Activated gamma-delta T cell treated with Interleukin-2 at 50 U/mL for 16 hours (primary cell): ENCODE results near the gene COL6A2.
"Not testable (repeated sequence)": the region's sequence is repeated elsewhere in the genome, so short reads cannot be mapped to it uniquely, and the experiment has no call there.

Experiments used
- DNase-seq: peaks from one replicate; pipeline ENCODE4 v3.0.0-alpha.2; 2020

COL6A2 gene

DNA sequence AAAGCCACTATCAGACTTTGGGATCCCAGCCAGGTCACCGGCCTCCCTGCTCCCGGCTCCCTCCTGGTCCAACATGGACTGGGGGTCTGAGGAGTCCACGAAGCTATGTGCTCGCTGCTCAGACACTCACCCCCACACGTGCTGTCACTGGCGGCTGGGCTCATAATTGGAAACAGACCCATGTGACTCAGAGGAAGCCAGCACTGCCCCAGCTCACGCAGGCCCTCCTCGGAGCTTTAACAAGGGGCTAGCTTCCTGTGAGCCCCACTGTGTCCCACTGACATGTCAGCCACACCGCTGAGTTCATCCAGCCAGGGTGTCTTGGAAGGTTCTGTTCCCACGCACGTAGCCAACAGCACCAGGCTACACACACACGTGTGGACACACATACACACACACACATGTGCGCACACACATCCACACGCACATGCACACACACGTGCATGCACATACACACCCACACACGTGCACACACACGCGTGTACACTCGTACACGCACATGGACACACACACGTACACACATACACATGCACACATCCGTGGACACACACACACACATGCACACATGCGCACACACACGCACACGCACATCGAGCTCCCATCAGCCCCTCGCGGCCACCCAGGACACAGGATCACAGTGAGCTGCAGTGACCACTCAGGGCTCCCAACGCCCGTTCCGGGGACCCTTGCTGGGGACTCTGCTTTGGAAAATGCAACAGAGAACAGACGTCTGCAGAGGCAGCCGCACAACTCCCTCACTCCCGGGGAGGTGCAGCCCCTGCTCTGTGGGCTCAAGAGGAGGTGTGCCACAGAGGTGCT is 18.4 kb upstream of the COL6A2 start:
- DNase-seq, result no peak

DNA sequence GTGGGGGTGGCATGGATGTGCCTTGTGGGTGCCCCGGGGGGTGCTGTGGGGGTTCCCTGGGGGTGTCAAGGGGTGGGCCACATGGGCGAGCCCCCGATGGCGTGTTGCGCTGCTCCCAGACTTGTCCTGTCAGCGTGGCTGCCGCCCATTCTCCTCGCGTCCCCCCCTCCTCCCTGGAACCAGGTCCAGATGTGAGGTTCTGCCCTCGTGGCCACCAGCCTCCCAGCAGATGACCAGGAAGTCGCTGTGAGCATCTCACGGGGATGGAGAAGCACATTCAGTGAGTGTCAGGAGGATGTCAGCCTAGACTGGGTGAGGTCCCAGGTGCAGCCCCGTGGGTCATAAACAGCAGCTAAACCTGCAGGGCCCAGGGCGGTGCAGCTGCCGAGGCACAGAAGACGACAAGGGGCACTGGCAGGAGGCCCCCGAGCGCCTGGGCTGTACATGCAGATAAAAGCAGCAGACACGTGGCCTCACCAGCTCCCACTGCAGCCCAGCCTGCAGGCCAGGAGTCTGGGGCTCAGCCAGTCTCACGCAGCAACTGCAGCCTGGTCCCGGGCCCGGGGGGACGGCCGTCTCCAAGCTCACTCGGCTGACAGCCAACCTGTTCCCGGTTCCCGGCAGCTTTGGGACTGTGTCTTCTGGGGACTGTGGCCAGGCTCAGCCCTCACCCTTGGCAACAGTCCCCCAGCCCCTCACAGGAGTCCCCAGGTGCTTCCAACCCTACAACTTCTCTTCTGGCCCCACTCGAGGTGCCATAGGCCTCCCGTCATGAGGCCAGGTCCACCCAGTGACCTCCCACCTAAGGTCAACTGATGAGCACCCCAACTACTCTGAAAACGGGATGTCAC is 17.5 kb upstream of the COL6A2 start:
- no peak for DNase-seq

DNA sequence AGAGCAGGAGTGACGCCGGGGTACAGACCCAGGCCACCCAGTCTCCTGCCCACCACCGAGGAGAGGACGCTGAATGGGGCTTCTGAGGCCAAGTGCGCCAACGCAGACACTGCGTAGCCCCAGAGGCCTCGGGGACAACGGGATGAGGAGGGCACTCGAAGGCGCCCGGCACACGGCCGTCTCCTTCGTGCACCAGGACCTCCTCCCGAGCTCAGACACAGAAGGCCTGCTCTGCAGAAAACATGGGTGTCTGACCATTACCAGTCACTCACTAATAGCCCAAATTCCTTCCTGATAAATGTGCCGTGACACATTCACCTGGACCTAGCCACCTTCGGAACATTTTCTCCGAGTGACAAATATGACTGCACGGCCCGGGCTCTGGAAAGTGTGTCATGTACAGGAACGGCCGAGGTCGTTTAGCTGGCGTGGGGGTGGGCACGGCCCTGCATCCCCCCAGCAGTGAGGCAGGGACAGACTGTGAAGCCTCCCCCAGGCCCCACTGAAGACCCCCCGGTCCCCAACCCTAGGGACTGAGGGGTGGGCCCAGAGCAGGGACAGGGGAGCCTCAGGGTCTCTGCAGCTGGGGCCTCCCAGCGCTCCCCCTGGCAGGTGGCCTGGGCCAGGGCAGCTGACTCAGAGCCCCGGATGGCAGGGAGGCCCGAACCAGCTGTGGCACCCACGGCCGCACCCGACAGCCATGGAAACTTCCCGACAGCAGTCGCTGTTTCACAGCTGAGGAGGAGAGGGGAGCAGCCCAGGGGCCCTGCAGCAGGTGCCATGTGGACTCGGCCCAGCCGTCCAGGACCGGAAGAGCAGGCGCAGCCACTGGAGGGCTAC is 16.7 kb upstream of the COL6A2 start:
- no peak for DNase-seq

DNA sequence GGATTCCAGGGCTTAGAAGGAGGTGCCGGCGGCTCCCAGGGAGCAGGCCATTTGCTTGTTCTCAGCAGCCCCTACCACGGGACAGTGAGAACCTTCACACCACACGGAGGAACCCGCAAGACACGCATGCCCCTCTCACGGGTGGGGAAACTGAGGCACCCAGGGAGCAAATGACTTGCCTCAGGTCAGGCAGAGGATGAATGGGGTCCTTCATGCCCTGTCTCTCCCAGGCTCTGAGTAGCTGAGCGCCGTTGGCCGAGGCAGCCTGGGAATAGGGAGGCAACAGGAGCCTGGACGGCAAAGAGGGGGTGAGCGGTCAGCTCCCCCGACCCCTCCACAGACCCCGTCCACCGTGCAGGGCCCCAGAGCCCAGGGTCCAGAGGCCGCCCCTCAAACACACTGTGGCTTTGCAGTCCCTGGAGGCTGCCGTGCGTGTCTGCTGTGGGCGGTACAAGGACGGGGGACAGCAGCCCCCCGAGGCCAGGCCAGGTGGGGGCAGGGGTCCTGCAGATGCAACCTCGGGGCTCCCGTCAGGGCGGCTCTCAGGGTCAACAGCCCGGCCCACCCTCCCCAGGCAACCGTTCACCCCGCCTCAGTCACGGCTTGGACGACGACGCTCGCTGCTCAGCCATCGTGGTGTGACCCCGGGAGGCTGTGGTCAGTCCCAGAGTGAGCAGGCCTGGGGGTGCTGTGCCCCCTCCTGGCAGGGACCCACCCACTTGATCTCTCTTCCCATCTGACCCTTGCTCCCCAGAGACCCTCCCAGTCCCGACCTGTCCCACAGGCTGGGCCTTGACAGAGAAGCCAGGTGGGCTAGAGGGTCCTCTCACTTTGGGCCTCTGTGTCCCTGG is 15.8 kb upstream of the COL6A2 start:
- DNase-seq, result no peak

DNA sequence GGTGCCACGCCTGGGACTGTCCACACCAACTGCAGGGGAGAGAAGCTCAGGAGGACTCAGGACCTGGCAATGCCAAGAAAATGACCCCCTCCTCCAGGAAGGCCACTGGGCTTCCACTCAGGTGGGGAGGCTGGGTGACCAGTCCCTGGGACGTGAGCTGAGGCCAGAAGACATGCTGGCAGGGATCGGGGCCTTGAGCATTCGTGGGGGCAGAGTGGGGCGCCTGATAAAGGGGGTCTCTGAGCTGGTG is 15.3 kb upstream of the COL6A2 start:
- no peak for DNase-seq

DNA sequence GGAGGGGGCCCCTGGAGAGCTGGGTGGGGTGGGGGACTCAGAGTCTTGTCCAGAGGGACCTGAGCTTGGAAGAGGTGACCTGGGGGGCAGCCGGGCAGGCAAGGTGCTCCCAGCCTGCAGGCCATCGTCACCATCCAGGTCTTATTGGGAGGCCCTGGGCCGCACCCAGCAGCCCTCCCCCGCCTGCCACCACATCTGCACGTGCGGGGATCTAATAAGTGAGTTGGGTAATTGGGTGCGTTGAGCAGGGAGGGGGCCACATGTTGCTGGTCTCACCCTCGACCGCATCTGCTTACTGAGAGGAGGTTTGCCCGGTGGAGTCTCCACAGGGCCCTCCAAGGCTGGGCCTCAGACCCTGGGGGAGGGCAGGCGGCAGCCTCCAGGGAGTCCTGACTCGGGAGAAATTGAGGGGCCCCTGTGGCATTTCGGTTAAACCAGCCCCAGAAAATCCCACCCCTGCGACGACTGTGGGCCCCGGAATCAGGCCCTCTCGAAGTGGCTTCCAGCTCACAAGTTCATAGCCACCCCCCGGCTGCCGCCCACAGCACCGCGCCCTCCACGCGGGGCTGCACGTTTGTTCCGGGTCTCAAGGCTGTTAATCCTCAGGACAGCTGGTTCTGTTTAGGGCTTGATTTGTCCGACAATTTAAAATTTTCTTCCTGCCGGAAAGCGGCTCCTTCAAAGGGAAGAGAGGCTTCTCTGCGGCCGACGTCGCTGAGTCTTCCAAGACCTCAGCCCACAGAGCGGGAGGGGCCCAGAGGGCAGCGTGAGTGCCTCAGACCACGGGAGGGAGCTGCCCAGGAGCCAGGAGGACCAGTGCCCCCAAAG is 14.7 kb upstream of the COL6A2 start:
- DNase-seq, result no peak

DNA sequence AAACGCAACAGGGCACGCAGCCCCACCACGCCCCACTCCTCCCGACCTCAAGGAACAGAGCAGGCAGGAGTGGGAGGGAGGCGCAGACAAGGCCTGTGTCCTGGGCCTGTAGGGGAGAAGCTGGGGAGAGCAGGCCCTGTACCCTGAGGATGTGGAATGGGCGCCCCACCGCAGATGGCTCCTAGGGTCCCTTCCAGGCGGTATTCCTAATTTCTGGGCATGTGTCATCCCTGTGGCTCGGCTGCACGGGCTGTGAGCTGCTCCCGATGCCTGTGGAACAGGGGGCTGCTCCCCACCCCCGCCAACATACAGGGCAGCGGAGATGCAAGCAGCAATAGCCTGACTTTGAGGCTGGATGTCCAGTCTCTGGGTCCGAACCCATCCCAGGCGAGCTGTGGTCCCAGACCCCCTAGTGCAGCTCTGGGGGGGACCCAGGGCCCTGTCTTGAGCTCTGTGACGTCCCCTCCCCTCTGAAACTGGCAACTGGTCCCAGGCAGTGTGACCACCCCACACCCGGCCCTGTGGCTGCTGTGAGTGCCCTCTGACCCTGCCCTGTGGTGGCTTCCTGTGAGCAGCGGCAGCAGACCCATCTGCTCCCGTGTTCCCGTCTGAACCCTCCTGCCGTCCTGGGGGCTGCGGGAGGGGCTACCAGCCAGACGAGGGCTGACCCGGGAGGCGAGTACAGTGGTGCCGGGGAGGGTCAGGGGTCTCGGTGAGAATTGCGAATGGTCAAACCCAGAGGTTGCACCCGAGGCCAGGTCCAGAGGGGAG is 13.9 kb upstream of the COL6A2 start:
- DNase-seq, result no peak

DNA sequence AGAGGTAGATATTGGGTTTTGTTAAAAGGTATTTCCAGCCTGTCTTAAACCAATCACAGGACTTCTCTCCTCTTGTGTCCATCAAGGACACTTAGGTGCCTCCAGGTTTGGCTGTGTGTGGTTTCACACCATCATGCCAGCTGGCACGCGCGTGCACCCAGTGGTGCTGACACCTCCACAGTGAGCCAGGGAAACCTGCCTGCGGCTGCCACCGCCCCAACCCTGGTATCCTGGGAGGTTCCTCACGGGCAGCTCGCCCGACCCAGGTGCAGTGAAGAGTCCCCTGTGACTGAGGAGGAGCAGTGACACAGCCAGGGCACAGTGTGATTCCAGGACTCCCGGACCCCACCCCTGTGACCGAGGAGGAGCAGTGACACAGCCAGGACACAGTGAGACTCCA is 13.2 kb upstream of the COL6A2 start:
- no peak for DNase-seq

DNA sequence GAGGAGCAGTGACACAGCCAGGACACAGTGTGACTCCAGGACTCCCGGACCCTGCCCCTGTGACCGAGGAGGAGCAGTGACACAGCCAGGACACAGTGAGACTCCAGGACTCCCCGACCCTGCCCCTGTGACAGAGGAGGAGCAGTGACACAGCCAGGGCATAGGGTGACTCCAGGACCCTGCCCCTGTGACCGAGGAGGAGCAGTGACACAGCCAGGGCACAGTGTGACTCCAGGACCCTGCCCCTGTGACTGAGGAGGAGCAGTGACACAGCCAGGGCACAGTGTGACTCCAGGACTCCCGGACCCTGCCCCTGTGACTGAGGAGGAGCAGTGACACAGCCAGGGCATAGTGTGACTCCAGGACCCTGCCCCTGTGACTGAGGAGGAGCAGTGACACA is 12.7 kb upstream of the COL6A2 start:
- not testable (repeated sequence) for DNase-seq

DNA sequence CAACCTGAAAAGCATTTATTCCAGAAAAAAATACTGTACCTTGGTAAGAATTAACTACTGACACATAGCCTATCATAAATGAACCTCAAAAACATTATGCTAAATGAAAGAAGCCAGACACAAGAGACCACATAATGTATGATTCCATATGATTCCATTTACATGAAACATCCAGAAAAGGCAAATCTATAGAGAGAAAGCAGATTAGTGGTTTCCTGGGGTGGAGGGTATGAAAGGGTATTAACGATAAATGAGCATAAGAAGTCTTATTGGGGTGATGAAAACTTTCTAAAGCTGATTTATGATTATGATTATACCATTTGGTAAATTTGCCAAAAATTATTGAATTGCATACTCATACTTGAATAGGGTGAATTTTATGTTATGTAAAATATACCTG is 10.3 kb upstream of the COL6A2 start:
- DNase-seq, result no peak

DNA sequence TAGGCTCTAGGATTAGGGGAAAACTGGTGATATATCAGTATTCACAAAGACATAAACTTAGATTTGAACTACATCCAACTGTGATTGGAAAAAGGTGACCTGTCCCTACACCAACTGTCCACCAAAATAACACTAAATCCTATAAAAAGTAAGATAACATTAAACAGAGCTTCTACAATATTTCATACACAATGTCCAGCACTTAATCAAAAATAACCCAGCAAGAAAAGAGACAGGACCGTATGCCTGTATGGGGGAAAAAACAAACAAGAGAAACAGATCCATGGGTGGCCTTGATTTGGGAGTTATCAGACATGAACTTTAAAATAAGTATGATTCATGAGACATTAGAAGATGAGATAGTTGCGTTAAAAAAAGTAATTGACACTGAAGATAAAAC is 9.7 kb upstream of the COL6A2 start:
- no peak for DNase-seq

DNA sequence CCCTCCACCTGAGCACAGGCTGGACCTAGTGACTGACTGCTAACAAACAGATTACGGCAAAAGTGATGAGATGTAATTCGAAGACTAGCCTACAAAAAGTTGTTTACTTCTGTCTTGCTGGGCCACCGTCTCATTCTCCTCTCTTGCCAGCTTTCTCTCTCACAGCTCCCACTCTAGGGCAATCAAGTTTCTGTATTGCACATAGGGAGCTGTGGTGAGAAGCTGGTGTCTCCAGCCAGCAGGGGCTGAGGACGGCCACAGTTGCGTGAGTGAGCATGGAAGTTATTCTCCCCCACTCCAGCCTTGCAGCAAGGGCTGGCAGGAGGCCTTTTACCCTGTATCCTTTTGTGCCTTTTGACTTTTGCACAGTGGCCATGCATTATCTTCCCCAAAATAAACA is 8.6 kb upstream of the COL6A2 start:
- DNase-seq, result no peak

DNA sequence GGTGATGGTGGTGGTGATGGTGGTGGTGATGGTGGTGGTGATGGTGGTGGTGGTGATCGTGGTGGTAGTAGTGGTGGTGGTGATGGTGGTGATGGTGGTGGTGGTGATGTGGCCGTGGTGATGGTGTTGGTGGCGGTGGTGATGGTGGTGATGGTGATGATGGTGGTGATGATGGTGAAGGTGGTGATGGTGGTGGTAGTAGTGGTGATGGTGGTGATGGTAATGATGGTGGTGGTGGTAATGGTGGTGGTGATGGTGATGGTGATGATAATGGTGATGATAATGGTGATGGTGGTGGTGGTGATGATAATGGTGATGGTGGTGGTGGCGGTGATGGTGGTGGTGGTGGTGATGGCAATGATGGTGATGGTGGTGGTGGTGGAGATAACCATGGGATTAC is 6.8 kb upstream of the COL6A2 start:
- DNase-seq, result no peak

DNA sequence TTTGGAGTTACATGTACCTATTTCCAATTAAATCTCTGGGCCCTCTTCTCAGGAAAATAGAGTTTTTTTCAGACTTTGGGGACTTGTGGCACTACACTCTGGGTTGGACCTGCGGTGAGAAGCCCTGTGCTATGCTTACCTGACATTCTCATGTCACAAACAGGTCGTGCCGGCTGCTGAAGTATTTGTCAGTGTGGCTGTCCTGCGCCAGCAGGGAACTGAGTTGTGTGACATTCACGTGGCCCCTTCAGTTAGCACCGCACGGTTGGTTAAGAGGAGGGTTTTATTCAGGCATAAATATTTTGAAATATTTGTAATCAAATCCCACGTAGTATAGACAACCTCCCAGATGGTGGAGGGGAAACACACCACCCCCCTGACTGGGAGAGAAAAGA is 6.3 kb upstream of the COL6A2 start:
- no peak for DNase-seq

DNA sequence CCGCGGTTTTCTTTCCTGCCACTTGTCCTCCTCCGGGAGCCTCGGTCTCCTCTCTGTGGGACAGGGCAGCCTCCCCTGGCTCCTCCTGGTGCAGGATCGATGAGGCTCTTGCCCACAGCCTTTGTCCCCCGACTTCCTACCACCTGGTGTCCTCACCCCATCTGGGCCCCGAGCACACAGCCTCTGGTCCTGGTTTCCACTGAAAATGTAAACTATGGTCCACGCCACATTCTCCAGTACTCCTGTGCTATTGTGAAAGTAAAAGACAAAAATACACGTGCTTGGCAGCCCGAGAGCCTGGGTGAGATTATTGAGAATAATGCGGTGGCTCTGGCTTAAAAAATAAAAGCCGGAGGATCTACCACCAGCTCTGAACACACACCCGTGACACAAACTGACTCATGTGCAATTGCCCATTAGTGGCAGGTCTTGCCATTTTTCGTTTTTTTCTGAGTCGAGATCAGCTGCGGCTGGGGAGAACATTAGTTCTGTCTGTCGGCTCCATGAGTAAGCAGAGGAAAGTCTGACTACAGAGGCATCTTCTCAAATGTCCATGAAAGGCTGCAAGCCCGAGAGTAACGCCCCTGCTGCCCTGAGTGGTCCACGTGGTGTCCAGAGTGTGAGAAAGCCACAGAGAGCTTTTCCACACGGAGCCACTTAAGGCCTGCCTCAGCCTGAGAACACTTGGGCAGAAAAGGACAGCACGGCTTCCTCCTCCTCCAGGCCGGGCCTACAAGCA is 5.7 kb upstream of the COL6A2 start:
- DNase-seq, result no peak

DNA sequence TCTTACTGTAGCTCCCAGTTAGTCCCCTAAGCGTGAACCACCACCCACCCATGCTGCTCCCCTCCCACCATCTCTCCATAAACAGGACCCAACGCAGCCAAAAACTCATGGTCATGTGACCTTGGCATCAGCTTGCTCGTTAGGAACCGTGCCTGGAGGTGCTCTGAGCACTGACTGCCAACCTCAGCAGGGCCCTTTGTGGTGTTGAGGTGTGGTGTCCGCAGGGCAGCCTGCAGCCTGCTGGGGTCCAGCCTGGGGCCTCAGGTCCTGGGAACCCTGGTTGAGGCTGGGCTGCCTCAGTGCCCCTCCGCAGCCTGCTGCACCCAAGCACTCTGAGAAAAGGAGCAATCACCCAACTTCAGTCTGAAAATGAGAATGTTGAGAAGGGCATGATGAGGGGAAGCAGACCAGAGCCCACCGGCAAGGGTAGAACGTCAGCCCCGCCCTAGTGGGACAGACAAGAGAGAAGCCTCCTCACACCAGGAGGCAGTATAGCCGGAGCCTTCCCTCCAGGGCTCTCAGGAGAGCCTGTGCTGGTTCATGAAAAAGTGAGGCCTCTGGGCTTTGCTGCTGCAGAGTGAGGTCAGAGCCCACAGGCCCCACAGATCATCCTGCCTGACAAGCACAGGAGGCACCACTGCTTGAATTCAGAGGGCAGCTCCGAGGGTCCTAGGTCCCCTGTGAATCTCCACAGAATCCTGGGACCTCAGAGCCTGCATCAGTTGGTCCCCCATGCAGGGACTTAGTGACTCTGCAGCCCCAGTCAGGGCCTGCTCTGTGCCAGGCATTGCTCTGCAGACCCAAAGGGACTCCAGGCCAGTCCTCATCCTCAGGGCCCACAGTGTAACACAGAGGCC is 4.9 kb upstream of the COL6A2 start:
- no peak for DNase-seq

DNA sequence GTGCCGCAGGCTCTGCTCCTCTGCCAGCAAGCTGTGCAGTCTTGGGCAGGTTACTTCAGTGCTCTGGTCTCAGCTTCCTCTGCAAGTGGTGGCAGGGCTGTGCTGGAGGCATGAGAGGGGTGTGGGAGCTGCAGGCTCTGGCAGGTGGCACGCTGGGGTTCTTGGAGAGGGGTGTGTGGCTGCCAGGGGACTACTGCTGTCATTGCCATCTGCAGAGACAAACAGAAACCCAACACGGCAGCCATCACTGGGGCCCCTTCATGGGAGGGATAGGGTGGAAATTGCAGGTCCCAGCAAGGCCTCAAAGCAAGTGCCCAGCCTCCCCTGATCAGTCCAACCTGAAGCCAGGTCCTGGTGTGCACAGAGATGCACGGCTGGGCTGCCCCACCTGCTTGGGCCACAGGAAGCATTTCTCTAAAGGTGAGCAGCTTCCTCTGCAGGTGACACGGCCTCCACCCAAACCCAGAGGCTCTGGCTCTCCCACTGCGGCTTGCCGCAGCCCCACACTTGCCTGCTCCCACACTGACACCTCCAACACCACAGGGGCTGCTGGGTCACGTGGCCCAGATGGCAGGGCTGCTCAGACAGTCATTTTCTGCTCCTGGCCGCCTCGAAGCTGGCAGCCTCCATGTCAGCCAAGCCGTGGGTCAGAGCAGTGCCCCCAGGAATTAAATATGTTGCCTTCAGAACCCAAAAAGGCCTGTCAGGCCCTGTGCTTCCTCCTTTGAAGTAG is 4.1 kb upstream of the COL6A2 start:
- DNase-seq, result no peak

DNA sequence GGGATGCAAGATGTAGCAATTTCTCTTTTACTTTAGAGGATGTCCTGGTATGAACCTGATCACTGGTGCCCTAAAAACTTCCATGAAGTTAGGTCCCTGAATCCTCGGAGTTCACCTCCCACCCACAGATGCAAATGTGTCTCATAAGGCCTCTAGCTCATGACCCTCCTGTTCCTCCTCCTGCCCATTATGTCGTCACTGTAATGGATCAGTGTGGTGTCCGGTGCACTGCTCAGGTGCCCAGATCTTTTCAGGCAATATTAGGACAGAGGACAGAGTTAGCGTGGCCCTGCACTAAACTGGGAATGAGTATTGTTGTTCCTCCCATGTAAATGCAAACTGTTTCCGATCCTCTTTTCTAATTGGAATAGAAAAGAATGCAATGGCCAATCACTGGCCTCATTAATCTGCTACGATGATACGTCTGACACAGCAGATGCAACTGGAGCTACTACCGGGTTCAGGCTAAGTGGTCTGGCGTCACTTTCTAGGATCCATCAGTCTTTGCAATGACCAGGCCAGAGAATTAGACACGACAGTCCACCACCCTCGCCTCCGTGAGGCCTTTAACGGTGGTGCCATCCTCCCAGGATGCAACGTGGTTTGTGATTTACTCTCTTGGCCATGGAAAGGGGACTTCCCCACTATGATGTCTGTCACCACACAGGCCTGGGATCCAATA is 3.4 kb upstream of the COL6A2 start:
- DNase-seq, result no peak
